Tibial artery (tissue), 4 donors: ENCODE measurements around the gene SRGAP3.

Experiments
- DNase-seq, 2 donors: peaks; one replicate each; pipeline ENCODE4 v3.0.0-alpha.2; 2019
- H3K27ac ChIP-seq, 2 donors: fragments of 200-600 bp; sonication (generic) in 1 of 2; 1 replicate in 1 of 2; 2 replicates in 1 of 2; pipeline ENCODE4 v1.5.1; 2018 to 2019; ENCODE audit warnings: mild to moderate bottlenecking in 1 of 2
- H3K27me3 ChIP-seq, 2 donors: fragments of 200-600 bp; sonication (generic) in 1 of 2; one replicate each; pipeline versions ENCODE4 v1.5.1 to v1.6.0; 2016 to 2019
- H3K36me3 ChIP-seq, 3 donors: fragments of 200-600 bp; sonication (generic) in 2 of 3; one replicate each; pipeline ENCODE4 v1.5.1; 2016 to 2019; ENCODE audit warnings: mild to moderate bottlenecking in 2 of 3
- H3K4me1 ChIP-seq, 4 donors: fragments of 200-600 bp; sonication (generic) in 2 of 4; 1 replicate in 3 of 4; 2 replicates in 1 of 4; pipeline ENCODE4 v1.5.1; 2016 to 2019
- H3K4me3 ChIP-seq, 2 donors: fragments of 200-600 bp; sonication (generic) in 1 of 2; 1 replicate in 1 of 2; 2 replicates in 1 of 2; pipeline ENCODE4 v1.5.1; 2018 to 2019; ENCODE audit warnings: mild to moderate bottlenecking in 2 of 2
- H3K9me3 ChIP-seq, 3 donors: fragments of 200-600 bp; sonication (generic) in 1 of 3; one replicate each; pipeline ENCODE4 v1.5.1; 2016 to 2019
- intact Hi-C: fragments of 100-400 bp; cut with DNase I; formaldehyde crosslinking; loops from one replicate; pipeline ENCODE4 v1.15.0; 2023; ENCODE audit warnings: low total_unique reads
- TF ChIP-seq, protein P1 (sequence below), 2 experiments: fragments of 200-600 bp in 1 of 2; fragments of 450-650 bp in 1 of 2; IDR thresholded peaks; one replicate each; pipeline ENCODE4 v1.5.1; 2017 to 2019; ENCODE audit warnings: antibody characterized with exemption in 2 of 2, mild to moderate bottlenecking in 1 of 2, moderate library complexity in 1 of 2

The SRGAP3 gene

DNA sequence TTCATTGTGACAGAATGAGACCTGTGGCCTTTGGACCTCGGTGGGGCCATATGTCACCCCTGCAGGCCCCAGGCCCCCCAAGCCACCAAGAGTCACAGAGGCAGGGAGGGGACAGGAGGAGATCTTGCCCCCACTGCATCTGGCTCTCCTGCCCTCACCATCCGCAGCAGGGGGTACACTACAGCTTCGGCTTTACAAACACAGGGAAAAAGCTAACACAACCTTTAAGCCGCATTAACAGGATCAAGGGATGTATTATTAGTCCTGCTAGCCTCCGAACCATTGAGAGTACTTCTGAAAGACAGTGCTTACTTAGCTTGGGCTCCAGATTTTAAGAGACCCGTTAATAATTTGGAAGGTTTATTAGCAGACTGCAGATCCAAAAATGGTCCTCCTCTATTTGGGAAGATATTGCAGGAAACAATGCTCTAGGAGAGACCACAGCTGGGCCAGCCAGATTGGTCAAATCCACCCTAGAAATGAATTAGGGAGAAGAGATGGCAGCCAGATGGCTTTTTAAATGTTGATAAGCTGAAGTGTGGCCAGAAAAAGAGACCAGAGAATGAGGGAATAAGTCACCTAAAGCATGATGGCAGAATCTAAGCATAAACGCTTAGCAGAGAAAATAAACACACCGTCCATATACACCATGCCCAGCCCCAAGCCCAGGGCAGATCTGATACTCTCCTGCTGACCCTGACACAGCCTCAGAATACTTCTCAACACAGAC lies 31.5 kb downstream of the SRGAP3 start:
- intact Hi-C loops: no loop called here
- Histone ChIP-seq H3K9me3 (no peaks in the 10 kb centered on the region), H3K36me3 (no peaks in the 10 kb centered on the region), H3K27me3 (no peaks in the 10 kb centered on the region), H3K4me1 (no peaks in the 10 kb centered on the region), H3K4me3 (no peak overlapping the region), H3K27ac (no peak overlapping the region)
- TF ChIP-seq, protein P1, sequence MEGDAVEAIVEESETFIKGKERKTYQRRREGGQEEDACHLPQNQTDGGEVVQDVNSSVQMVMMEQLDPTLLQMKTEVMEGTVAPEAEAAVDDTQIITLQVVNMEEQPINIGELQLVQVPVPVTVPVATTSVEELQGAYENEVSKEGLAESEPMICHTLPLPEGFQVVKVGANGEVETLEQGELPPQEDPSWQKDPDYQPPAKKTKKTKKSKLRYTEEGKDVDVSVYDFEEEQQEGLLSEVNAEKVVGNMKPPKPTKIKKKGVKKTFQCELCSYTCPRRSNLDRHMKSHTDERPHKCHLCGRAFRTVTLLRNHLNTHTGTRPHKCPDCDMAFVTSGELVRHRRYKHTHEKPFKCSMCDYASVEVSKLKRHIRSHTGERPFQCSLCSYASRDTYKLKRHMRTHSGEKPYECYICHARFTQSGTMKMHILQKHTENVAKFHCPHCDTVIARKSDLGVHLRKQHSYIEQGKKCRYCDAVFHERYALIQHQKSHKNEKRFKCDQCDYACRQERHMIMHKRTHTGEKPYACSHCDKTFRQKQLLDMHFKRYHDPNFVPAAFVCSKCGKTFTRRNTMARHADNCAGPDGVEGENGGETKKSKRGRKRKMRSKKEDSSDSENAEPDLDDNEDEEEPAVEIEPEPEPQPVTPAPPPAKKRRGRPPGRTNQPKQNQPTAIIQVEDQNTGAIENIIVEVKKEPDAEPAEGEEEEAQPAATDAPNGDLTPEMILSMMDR (IDR thresholded peaks at IDR 0.05): no peak
- peak in 1 of 2 donors; percentile 33 for DNase-seq

DNA sequence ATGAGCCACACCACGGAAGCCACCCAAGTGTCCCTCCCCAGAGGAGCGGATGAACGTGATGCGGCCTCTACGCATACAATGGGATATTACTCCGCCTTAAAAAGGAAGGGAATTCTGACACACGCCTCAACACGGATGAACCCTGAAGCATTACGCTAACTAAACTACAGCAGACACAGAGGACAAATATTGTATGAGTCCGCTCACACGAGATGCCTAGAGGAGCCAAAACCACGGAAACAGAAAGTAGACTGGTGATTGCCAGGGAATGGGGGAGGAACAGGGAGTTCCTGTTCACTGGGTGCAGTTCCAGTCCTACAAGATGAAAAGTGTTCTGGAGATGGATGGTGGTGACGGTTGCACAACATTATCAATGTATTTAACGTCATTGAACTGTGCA lies 32.7 kb downstream of the SRGAP3 start:
- no peak for DNase-seq

DNA sequence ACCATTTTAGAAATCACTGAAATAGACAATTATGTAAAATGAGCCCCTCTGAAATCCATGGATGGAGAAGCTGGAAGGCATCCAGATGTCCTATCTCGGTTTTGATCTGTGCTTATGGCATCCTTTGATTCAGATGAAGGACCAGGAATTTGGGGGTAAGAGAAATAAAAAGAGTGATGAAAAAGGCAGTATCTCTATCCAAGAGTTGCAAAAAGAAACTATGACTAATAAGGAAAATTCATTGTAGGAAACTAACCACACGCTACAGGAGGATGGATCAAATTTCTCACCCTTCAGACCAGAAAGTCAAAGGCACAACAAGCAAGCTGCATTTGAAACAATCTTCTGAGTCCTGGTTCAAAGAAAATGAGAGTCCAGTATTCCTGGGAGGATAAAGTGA lies 34.8 kb downstream of the SRGAP3 start:
- no peak overlapping the region for H3K27ac ChIP-seq
- no peaks in the 10 kb centered on the region for H3K36me3 ChIP-seq
- TF ChIP-seq, protein P1 (IDR thresholded peaks at IDR 0.05): no peak
- no peaks in the 10 kb centered on the region for H3K9me3 ChIP-seq
- H3K4me1 ChIP-seq: no peaks in the 10 kb centered on the region
- H3K27me3 ChIP-seq: no peaks in the 10 kb centered on the region
- DNase-seq: no peak
- intact Hi-C loops: no loop called here
- H3K4me3 ChIP-seq: no peak overlapping the region

More for the DNA sequence above, 32.7 kb downstream of the SRGAP3 start:
- no peaks in the 10 kb centered on the region for H3K4me1 ChIP-seq
- no peaks in the 10 kb centered on the region for H3K36me3 ChIP-seq
- intact Hi-C loops: no loop called here
- H3K27ac ChIP-seq: no peak overlapping the region
- no peak overlapping the region for H3K4me3 ChIP-seq
- H3K27me3 ChIP-seq: no peaks in the 10 kb centered on the region
- TF ChIP-seq, protein P1 (IDR thresholded peaks at IDR 0.05): no peak
- no peaks in the 10 kb centered on the region for H3K9me3 ChIP-seq

DNA sequence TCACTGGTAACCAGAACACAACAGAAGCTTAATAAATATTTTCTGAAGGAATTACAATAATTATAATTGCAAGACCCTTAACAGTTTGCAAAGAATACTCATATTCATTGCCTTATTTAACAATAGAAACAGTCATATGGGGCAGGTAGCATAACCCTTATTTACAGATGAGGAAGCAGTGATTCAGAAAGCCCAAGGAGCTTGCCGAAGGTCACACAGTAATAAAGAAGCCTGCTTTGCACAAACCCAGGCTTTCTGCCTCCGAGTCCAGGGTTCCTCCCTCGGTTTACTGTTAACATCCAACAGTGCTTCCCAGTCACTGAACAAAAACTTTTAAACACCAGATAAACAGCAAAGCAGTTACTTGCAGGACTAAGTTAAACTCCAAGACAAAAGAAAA lies 35.3 kb downstream of the SRGAP3 start:
- Histone ChIP-seq H3K4me1 (no peaks in the 10 kb centered on the region), H3K27ac (no peak overlapping the region), H3K4me3 (no peak overlapping the region), H3K36me3 (no peaks in the 10 kb centered on the region), H3K9me3 (no peaks in the 10 kb centered on the region), H3K27me3 (no peaks in the 10 kb centered on the region)
- DNase-seq: no peak
- TF ChIP-seq, protein P1 (IDR thresholded peaks at IDR 0.05): no peak
- intact Hi-C loops: no loop called here

DNA sequence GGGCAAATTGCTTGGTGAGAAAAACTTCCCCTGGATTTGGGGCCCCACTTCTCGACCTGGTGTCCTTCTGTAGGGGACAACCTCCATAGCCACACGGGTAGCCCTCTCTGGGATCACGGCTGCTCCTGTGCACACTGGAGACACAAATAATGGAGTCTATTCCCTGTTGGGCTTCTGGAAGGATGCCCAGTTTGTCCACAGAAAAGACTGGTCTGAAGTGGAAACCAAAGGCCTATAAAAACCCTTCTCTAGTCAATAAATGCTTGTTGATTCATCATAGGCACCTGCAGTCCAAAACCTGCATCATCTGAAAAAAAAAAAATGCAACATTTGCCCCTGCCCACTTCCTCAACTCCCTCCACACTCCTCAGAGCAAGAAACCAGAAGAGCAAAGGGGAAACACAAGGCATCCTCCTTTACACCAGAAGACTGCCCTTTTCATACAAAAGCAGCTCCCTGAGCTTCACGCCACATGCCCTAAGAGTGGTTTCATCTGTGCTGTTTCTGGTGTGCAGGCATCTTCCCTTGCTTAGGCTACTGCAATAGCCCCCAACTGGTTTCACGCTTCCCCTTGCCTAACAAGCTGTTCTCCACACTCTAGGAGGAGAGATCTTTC lies 36.3 kb downstream of the SRGAP3 start:
- H3K36me3 ChIP-seq: no peaks in the 10 kb centered on the region
- no peak overlapping the region for H3K4me3 ChIP-seq
- no peak overlapping the region for H3K27ac ChIP-seq
- TF ChIP-seq, protein P1 (IDR thresholded peaks at IDR 0.05): no peak
- no peaks in the 10 kb centered on the region for H3K4me1 ChIP-seq
- H3K27me3 ChIP-seq: no peaks in the 10 kb centered on the region
- H3K9me3 ChIP-seq: no peaks in the 10 kb centered on the region
- intact Hi-C loops: no loop called here
- DNase-seq: no peak
